Left kidney (tissue), 8 donors: ENCODE results near the gene C5orf47. TPM values are rescaled to one million over a fixed set of nuclear protein-coding genes. Genes with fewer than 3 reads are reported as not detected.

ENCODE experiments used
- DNase-seq: peaks from one replicate; pipeline ENCODE4 v3.0.0-alpha.2; 2013
- long read RNA-seq, 8 donors: transcript quantifications; one replicate each; lab custom pipeline, GENCODE V29; 2026
- polyA plus RNA-seq: library from polyadenylated mRNA; unstranded; fragments of 120-200 nt; gene quantifications from one replicate; pipeline ENCODE4 v1.2.1, GENCODE V29; 2013; ENCODE audit not compliant: insufficient read length

Gene C5orf47
- 0.15 TPM for polyA plus RNA-seq
- long read RNA-seq, donor 1 = 0 reads
- long read RNA-seq, donor 2 = 0 reads
- long read RNA-seq, donor 3 = 0 reads
- long read RNA-seq, donor 4 = 0 reads
- long read RNA-seq, donor 5 = 0 reads
- long read RNA-seq, donor 6 = 0 reads
- long read RNA-seq, donor 7 = 0 reads
- long read RNA-seq, donor 8 = 0 reads

- no peak for DNase-seq
Observed at GRCh38 chr5:173988554-173989431, at the start of gene C5orf47. Gene C5orf47 (plus strand): TSS chr5:173989170. CDS start chr5:173989264, 94 bp downstream.

GRCh38 chr5:173940269-173940668 is 48.7 kb upstream of the C5orf47 start:
- DNase-seq = no peak

- DNase-seq = no peak
Observed at GRCh38 chr5:173941102-173941501, 47.9 kb upstream of the C5orf47 start.

GRCh38 chr5:173941758-173942401 is 47.1 kb upstream of the C5orf47 start:
- no peak for DNase-seq

GRCh38 chr5:173944511-173944910 is 44.5 kb upstream of the C5orf47 start:
- DNase-seq = no peak

GRCh38 chr5:173945160-173945559 is 43.8 kb upstream of the C5orf47 start:
- no peak for DNase-seq

GRCh38 chr5:173946323-173946722 is 42.6 kb upstream of the C5orf47 start:
- DNase-seq = no peak

- no peak for DNase-seq
Observed at GRCh38 chr5:173950829-173951228, 38.1 kb upstream of the C5orf47 start.

- DNase-seq = no peak
Observed at GRCh38 chr5:173953528-173954090, 35.4 kb upstream of the C5orf47 start.

- no peak for DNase-seq
Observed at GRCh38 chr5:173954671-173955521, 34.1 kb upstream of the C5orf47 start.

- DNase-seq = no peak
Observed at GRCh38 chr5:173960986-173961385, 28.0 kb upstream of the C5orf47 start.

- DNase-seq = no peak
Observed at GRCh38 chr5:173961418-173961817, 27.6 kb upstream of the C5orf47 start.

GRCh38 chr5:173962436-173962972 is 26.5 kb upstream of the C5orf47 start:
- no peak for DNase-seq

- DNase-seq = no peak
Observed at GRCh38 chr5:173963182-173963838, 25.7 kb upstream of the C5orf47 start.

GRCh38 chr5:173963867-173964441 is 25.0 kb upstream of the C5orf47 start:
- no peak for DNase-seq

GRCh38 chr5:173964506-173964905 is 24.5 kb upstream of the C5orf47 start:
- DNase-seq = no peak

GRCh38 chr5:173967241-173967640 is 21.7 kb upstream of the C5orf47 start:
- DNase-seq = no peak

- DNase-seq = no peak
Observed at GRCh38 chr5:173968154-173968797, 20.7 kb upstream of the C5orf47 start.

GRCh38 chr5:173969167-173970049 is 19.6 kb upstream of the C5orf47 start:
- no peak for DNase-seq
